Heart right ventricle (tissue), 16 donors: ENCODE measurements around the gene POLR2H. TPM values are rescaled to one million over a fixed set of nuclear protein-coding genes. Genes with fewer than 3 reads are reported as not detected.

Experiments used
- ATAC-seq, 8 donors: fragments of 200-7000 bp; cut with Tn5 transposase; one replicate each; pipeline ENCODE4 v1.9.1; 2020; ENCODE audit warnings: mild to moderate bottlenecking in 8 of 8, moderate library complexity in 8 of 8, moderate number of reproducible peaks in 1 of 8
- DNase-seq, 2 donors: peaks; one replicate each; pipeline ENCODE4 v3.0.0-alpha.2; 2020
- H3K27ac ChIP-seq, 10 donors: fragments of 200-600 bp; sonication (generic) in 2 of 10; one replicate each; pipeline versions ENCODE4 v1.5.0 to v1.8.0; 2020 to 2022; ENCODE audit warnings: mild to moderate bottlenecking in 3 of 10
- H3K27me3 ChIP-seq, 7 donors: fragments of 200-600 bp; one replicate each; pipeline ENCODE4 v1.8.0; 2021 to 2022; ENCODE audit warnings: mild to moderate bottlenecking in 2 of 7
- H3K36me3 ChIP-seq, 9 donors: fragments of 200-600 bp; sonication (generic) in 1 of 9; one replicate each; pipeline versions ENCODE4 v1.5.0 to v1.8.0; 2020 to 2022; ENCODE audit warnings: mild to moderate bottlenecking in 2 of 9
- H3K4me1 ChIP-seq, 9 donors: fragments of 200-600 bp; sonication (generic) in 1 of 9; one replicate each; pipeline versions ENCODE4 v1.5.0 to v1.8.0; 2020 to 2022; ENCODE audit warnings: mild to moderate bottlenecking in 4 of 9
- H3K4me3 ChIP-seq, 10 donors: fragments of 200-600 bp; sonication (generic) in 2 of 10; one replicate each; pipeline versions ENCODE4 v1.5.0 to v1.8.0; 2020 to 2022; ENCODE audit warnings: mild to moderate bottlenecking in 7 of 10, moderate library complexity in 2 of 10
- H3K9me3 ChIP-seq, 11 donors: fragments of 200-600 bp in 10 of 11; sonication (generic) in 2 of 11; one replicate each; pipeline versions ENCODE4 v1.5.0 to v1.8.0; 2013 to 2022; ENCODE audit warnings: mild to moderate bottlenecking in 2 of 11, control low read depth in 1 of 11, moderate library complexity in 1 of 11
- WGBS, 2 donors: extraction: QIAGEN DNeasy Blood & Tissue Kit; methylation state at CpG; one replicate each; pipeline ENCODE4 v1.1.7; 2013; ENCODE audit warnings: inconsistent platforms in 1 of 2; 5-methylcytosine and 5-hydroxymethylcytosine counted together
- intact Hi-C, 10 donors: fragments of 100-400 bp; cut with DNase I; formaldehyde crosslinking; loops; one replicate each; pipeline versions ENCODE4 v1.11.1 to v1.14.2; 2022
- polyA plus RNA-seq, 2 donors: library from polyadenylated mRNA; stranded (reverse); fragments of 200-250 nt; gene quantifications; one replicate each; pipeline ENCODE4 v1.2.3, GENCODE V29; 2013
- total RNA-seq, 10 donors: library from RNA; stranded (reverse); fragmentation: NEBNext Ultra II Directional in 3 of 10; extraction: Animal tissue kit (Norgen Biotek cat#: 25700) in 3 of 10; gene quantifications; one replicate each; pipeline versions ENCODE4 v1.2.1 to v1.2.4, GENCODE V29; 2021 to 2023
- TF ChIP-seq, protein P1 (sequence below), 9 donors: fragments of 200-600 bp; sonication (generic) in 2 of 9; IDR thresholded peaks; one replicate each; pipeline versions ENCODE4 v1.5.0 to v1.8.0; 2021 to 2022; ENCODE audit warnings: antibody characterized with exemption in 9 of 9, mild to moderate bottlenecking in 5 of 9, moderate library complexity in 1 of 9
- donor health status: Arrhythmogenic right ventricular cardiomyopathy.
- donor health status: ischemic (EF 13 %, LVEDD 7.1; RV severe dilation, severe dysfunction).
- donor health status: healthy with polysubstance abuse.
- donor health status: DM: no; HTN: yes; CAD: no.
- donor health status: DM: no; HTN: no; CAD: no.
- donor health status: ischemic (EF 25% LVEDD 6.9; RV normal size, moderate dysfunction).
- donor health status: ischemic (EF 25% LVEDD 5.7; RV mildly dilated, moderate dysfunction).
- donor health status: healthy.
- donor health status: DM: yes; HTN: yes; CAD: no.
- donor health status: Ischemic cardiomyopathy.
- donor health status: ischemic (EF 35%, LVEDD 5.7; RV mildly dilated, moderate dysfunction).
- donor health status: nonischemic (EF 11% LVEDD 7.7; RV severe dilation, severe dysfunction).
- donor health status: DM: yes; HTN: yes; CAD: no.
- donor health status: PGD.
- donor health status: ischemic (EF 29% LVEDD 5.4; RV normal size, mild dysfunction).
- donor health status: nonischemic (EF 23%, LVEDD 6.1; RV moderate dilation, normal function).

POLR2H gene
- total and polyA plus RNA-seq, 12 donors = 17.4 to 63.7 (median 24.5) TPM

- H3K4me3 ChIP-seq = no peak overlapping the region
- no peak overlapping the region for H3K27ac ChIP-seq
- ATAC-seq (no peak), DNase-seq (no peak)
- peaks cover 0 to 17% (median 8%) of the 10 kb centered on the region in 9 donors for H3K4me1 ChIP-seq
- WGBS, 2 donors = 79 to 83% methylated on average over 10 of the region's 10 CpGs
- no peaks in the 10 kb centered on the region for H3K27me3 ChIP-seq
- intact Hi-C loops = loop anchor here in 2 of 10 donors (5.0 to 10.0 kb wide), 2 partner anchors 38 to 45 kb away; partner anchors contain the start of gene EIF4G1 (in 1 of the 2)
- H3K9me3 ChIP-seq = no peaks in the 10 kb centered on the region
- peaks cover 0 to 24% (median 2%) of the 10 kb centered on the region in 9 donors for H3K36me3 ChIP-seq
- TF ChIP-seq, protein P1, sequence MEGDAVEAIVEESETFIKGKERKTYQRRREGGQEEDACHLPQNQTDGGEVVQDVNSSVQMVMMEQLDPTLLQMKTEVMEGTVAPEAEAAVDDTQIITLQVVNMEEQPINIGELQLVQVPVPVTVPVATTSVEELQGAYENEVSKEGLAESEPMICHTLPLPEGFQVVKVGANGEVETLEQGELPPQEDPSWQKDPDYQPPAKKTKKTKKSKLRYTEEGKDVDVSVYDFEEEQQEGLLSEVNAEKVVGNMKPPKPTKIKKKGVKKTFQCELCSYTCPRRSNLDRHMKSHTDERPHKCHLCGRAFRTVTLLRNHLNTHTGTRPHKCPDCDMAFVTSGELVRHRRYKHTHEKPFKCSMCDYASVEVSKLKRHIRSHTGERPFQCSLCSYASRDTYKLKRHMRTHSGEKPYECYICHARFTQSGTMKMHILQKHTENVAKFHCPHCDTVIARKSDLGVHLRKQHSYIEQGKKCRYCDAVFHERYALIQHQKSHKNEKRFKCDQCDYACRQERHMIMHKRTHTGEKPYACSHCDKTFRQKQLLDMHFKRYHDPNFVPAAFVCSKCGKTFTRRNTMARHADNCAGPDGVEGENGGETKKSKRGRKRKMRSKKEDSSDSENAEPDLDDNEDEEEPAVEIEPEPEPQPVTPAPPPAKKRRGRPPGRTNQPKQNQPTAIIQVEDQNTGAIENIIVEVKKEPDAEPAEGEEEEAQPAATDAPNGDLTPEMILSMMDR (IDR thresholded peaks at IDR 0.05) = no peak
Measured at GRCh38 chr3:184349563-184350470, 11.7 kb upstream of the POLR2H start.

DNA sequence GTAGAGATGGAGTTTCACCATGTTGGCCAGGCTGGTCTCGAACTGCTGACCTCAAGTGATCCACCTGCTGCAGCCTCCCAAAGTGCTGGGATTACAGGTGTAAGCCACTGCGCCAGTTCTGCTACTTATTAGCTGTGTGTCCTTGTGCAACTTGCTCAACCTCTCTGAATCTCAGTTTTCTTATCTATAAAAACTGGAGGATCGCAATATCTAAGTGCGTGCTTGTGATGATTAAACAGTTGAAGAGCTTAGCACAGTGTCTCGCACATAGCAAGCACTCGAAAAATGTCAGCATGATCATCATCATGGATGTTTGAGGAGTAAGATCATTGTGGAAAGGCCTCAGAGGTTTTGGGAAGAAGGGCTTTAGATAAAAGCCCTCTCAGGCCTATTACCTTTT is 10.9 kb upstream of the POLR2H start:
- TF ChIP-seq, protein P1 (IDR thresholded peaks at IDR 0.05) = no peak
- no peak overlapping the region for H3K4me3 ChIP-seq
- no peaks in the 10 kb centered on the region for H3K9me3 ChIP-seq
- no peak for DNase-seq
- no peak for ATAC-seq
- H3K36me3 ChIP-seq = peaks cover 0 to 24% (median 0%) of the 10 kb centered on the region in 9 donors
- H3K27ac ChIP-seq = no peak overlapping the region
- intact Hi-C loops = loop anchor here in 1 of 10 donors (10.0 kb wide), 1 partner anchor 46 kb away; no protein-coding TSS in a partner anchor
- WGBS, 2 donors = 94 to 96% methylated on average over 6 of the region's 6 CpGs
- no peaks in the 10 kb centered on the region for H3K27me3 ChIP-seq
- peaks cover 0 to 12% (median 5%) of the 10 kb centered on the region in 9 donors for H3K4me1 ChIP-seq

- no peaks in the 10 kb centered on the region for H3K9me3 ChIP-seq
- peaks cover 0 to 5% (median 0%) of the 10 kb centered on the region in 9 donors for H3K4me1 ChIP-seq
- intact Hi-C loops = loop anchor here in 1 of 10 donors (10.0 kb wide), 1 partner anchor 47 kb away; no protein-coding TSS in a partner anchor
- no peak overlapping the region for H3K27ac ChIP-seq
- H3K4me3 ChIP-seq = no peak overlapping the region
- 57 to 60% methylated on average over 9 of the region's 9 CpGs for WGBS, 2 donors
- no peaks in the 10 kb centered on the region for H3K27me3 ChIP-seq
- TF ChIP-seq, protein P1 (IDR thresholded peaks at IDR 0.05) = no peak
- no peak for ATAC-seq
- DNase-seq = no peak
- H3K36me3 ChIP-seq = peaks cover 0 to 24% (median 0%) of the 10 kb centered on the region in 9 donors
Measured at GRCh38 chr3:184351511-184352148, 9.9 kb upstream of the POLR2H start.

DNA sequence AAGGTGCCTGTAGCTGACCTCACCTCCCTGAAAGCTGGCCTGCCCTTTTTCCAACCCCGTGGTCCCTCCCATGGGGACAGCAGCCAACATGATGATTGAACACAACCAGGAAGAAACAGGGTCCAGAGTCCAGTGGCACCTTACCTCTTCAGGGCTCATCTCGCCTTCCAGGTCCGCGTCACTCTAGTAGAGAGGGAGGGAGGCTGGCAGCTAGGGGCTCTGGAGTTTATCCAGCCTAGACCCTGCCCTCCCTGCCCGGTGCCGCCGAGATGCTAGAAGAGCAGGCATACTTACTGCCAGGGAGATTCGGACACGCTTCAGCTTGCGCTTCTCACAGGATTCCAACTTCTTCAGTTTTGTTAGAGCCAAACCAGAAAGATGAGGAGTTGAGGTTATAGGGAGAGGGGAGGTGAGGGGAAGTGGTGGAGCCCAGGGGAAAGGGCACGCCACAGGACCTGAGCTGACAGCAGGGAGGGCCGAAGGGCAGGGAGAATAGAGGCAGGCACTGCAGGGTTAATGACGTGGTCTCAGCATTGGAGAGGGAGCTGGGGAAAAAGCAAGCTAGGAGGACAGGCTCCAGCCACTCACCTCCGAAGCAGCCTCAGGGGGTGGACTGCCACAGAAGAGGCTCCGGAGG is 9.2 kb upstream of the POLR2H start:
- H3K9me3 ChIP-seq = no peaks in the 10 kb centered on the region
- 82 to 90% methylated on average over 15 of the region's 15 CpGs for WGBS, 2 donors
- peaks cover 0 to 26% (median 0%) of the 10 kb centered on the region in 9 donors for H3K36me3 ChIP-seq
- no peaks in the 10 kb centered on the region for H3K27me3 ChIP-seq
- TF ChIP-seq, protein P1 (IDR thresholded peaks at IDR 0.05) = no peak
- no peak for DNase-seq
- no peak overlapping the region for H3K27ac ChIP-seq
- H3K4me3 ChIP-seq = no peak overlapping the region
- intact Hi-C loops = loop anchor here in 1 of 10 donors (10.0 kb wide), 1 partner anchor 47 kb away; no protein-coding TSS in a partner anchor
- no peak for ATAC-seq
- peaks cover 0 to 5% (median 0%) of the 10 kb centered on the region in 9 donors for H3K4me1 ChIP-seq
